BE2C (cell line): Measurements from ENCODE around the gene DEUP1.

Source experiments
- DNase-seq: peaks from one replicate; pipeline ENCODE4 v3.0.0-alpha.2; 2020
- H3K27me3 ChIP-seq: fragments of 250-450 bp; sonication (Bioruptor Pico); 2 replicates; pipeline ENCODE4 v1.5.1; 2020; ENCODE audit warnings: mild to moderate bottlenecking
- H3K36me3 ChIP-seq: fragments of 250-450 bp; sonication (Bioruptor Pico); 2 replicates; pipeline ENCODE4 v1.5.1; 2020; ENCODE audit warnings: mild to moderate bottlenecking
- H3K4me1 ChIP-seq: fragments of 250-450 bp; sonication (Bioruptor Pico); 2 replicates; pipeline ENCODE4 v1.5.1; 2020
- H3K4me3 ChIP-seq: 2 replicates; pipeline ENCODE4 v1.5.1; 2011; ENCODE audit warnings: low read depth, low read length
- H3K9me3 ChIP-seq: fragments of 250-450 bp; sonication (Bioruptor Pico); 2 replicates; pipeline ENCODE4 v1.5.1; 2020
- TF ChIP-seq, protein P1 (sequence below): IDR thresholded peaks from 2 replicates; pipeline ENCODE4 v1.5.1; 2012; ENCODE audit warnings: mild to moderate bottlenecking, low read depth, low read length

Gene DEUP1

DNA sequence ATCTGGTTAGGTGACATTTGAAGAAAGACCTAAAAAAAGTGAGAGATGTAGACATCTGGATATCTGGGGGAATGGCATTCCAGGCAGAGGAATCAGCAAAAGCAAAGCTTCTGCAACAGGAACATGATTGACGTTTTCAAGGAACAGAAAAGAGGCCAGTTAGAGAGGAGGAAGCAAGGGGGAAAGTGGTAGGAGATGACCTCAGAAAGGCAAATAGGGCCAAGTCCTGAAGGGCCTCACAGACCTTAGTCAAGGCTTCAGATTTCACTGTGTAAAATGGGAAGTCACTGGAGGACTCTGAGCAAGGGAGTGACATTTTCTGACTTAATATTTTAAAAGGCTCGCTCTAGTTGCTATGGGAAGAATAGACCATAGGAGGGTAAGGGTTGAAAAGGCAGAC lies 9.7 kb downstream of the DEUP1 start:
- H3K27me3 ChIP-seq = no peaks in the 10 kb centered on the region
- DNase-seq = no peak
- no peak overlapping the region for H3K4me3 ChIP-seq
- H3K9me3 ChIP-seq = no peaks in the 10 kb centered on the region
- no peaks in the 10 kb centered on the region for H3K4me1 ChIP-seq
- TF ChIP-seq, protein P1, sequence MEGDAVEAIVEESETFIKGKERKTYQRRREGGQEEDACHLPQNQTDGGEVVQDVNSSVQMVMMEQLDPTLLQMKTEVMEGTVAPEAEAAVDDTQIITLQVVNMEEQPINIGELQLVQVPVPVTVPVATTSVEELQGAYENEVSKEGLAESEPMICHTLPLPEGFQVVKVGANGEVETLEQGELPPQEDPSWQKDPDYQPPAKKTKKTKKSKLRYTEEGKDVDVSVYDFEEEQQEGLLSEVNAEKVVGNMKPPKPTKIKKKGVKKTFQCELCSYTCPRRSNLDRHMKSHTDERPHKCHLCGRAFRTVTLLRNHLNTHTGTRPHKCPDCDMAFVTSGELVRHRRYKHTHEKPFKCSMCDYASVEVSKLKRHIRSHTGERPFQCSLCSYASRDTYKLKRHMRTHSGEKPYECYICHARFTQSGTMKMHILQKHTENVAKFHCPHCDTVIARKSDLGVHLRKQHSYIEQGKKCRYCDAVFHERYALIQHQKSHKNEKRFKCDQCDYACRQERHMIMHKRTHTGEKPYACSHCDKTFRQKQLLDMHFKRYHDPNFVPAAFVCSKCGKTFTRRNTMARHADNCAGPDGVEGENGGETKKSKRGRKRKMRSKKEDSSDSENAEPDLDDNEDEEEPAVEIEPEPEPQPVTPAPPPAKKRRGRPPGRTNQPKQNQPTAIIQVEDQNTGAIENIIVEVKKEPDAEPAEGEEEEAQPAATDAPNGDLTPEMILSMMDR = no peak
- H3K36me3 ChIP-seq = no peaks in the 10 kb centered on the region

DNA sequence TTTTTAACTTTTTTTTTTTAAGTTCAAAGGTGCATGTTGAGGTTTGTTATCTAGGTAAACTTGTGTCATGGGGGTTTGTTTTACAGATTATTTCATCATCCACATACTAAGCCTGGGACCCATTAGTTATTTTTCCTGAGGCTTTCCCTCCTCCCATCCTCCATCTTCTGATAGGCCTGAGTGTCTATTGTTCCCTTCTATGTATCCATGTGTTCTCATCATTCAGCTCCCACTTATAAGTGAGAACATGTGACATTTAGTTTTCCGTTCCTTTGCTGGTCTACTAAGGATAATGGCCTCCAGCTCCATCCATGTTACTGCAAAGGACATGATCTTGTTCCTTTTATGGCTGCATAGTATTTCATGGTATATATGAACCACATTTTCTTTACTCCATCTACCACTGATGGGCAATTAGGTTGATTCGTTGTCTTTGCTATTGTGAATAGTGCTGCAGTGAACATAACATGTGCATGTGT lies 14.4 kb downstream of the DEUP1 start:
- DNase-seq = no peak
- H3K4me1 ChIP-seq = no peaks in the 10 kb centered on the region
- H3K27me3 ChIP-seq = no peaks in the 10 kb centered on the region
- no peak overlapping the region for H3K4me3 ChIP-seq
- no peaks in the 10 kb centered on the region for H3K36me3 ChIP-seq
- TF ChIP-seq, protein P1 = no peak
- no peaks in the 10 kb centered on the region for H3K9me3 ChIP-seq

DNA sequence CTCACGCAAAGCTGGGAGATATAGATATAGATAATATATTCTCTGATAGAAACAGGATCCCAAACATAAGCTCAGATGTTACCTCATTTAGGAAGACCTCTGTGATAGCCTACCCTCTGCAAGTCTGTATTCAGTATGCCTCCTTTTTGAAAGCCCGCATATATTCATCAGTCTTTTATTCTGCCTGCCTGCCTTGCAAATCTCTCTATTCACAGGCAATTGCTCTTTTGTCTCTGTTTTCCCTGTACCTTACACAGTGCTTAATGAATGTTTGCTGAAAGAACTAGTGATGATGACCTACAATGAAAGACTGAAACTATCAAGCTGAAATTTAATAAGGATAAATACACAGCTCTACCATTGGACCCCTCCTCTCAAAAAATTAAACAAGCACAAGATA lies 18.4 kb downstream of the DEUP1 start:
- no peaks in the 10 kb centered on the region for H3K27me3 ChIP-seq
- no peak for DNase-seq
- H3K9me3 ChIP-seq = no peaks in the 10 kb centered on the region
- no peak overlapping the region for H3K4me3 ChIP-seq
- TF ChIP-seq, protein P1 = no peak
- no peaks in the 10 kb centered on the region for H3K4me1 ChIP-seq
- H3K36me3 ChIP-seq = no peaks in the 10 kb centered on the region

DNA sequence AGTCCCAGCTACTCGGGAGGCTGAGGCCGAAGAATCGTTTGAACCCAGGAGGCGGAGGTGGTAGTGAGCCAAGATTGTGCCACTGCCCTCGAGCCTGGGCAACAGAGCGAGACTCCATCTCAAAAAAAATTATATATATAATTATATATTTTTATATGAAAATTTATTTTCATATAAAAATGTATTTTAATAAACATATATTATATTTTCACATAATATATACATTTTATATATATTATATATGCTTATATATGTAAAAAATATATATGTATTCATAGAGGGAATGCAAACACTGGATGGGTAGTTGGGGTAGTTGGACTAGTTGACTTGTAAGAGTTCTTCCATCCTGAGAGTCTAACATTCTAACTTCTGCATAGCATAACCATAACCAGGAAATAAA lies 20.3 kb downstream of the DEUP1 start:
- no peaks in the 10 kb centered on the region for H3K9me3 ChIP-seq
- no peaks in the 10 kb centered on the region for H3K4me1 ChIP-seq
- TF ChIP-seq, protein P1 = no peak
- H3K27me3 ChIP-seq = no peaks in the 10 kb centered on the region
- DNase-seq = no peak
- no peaks in the 10 kb centered on the region for H3K36me3 ChIP-seq
- no peak overlapping the region for H3K4me3 ChIP-seq

DNA sequence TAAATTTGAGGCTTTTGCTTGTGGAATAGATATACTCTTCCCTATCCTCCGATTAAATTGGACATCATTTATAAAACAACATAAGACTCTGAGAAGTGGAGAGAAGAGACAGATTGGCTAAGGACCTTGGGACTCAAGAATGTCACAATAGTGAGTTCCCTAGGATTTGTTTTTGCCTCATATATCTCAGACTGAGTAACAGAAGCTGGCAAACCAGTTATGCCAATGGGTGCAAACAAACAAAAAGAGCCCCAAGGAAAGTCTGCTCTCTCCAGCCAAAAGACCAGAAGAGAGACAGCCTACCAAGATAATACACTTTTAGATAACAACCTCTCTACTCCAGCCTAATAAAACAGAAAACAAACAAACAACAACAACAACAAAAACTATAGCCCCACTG lies 28.9 kb downstream of the DEUP1 start:
- DNase-seq = no peak
- Histone ChIP-seq H3K27me3 (no peaks in the 10 kb centered on the region), H3K4me3 (no peak overlapping the region), H3K4me1 (no peaks in the 10 kb centered on the region), H3K36me3 (no peaks in the 10 kb centered on the region), H3K9me3 (no peaks in the 10 kb centered on the region)
- TF ChIP-seq, protein P1 = no peak

DNA sequence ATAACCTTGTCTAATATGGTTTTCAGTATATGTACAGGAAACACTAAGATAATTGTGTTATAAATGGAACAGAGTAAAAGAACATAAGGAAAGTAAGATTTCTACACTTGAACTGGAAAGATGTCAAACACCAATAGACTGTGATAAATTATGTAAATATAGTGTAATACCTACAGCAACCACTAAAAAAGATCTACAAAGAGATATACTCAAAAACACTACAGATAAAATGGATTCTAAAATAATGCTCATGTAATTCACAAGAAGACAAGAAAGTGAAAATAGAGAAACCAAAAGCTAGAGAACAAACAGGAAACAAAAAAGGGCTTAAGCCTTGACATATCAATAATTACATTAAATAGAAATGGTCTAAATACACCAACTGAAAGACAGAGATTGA lies 30.9 kb downstream of the DEUP1 start:
- Histone ChIP-seq H3K9me3 (no peaks in the 10 kb centered on the region), H3K4me3 (no peak overlapping the region), H3K27me3 (no peaks in the 10 kb centered on the region), H3K36me3 (no peaks in the 10 kb centered on the region), H3K4me1 (no peaks in the 10 kb centered on the region)
- no peak for DNase-seq
- TF ChIP-seq, protein P1 = no peak
